Hepatocyte (in vitro differentiated cells): ENCODE measurements around the gene BAIAP3. TPM values are rescaled to one million over a fixed set of nuclear protein-coding genes. Genes with fewer than 3 reads are reported as not detected.

Experiments
- DNase-seq: peaks from one replicate; pipeline ENCODE4 v3.0.0-alpha.2; 2016; ENCODE audit warnings: low spot score
- H2AFZ ChIP-seq: fragments of 200-600 bp; sonication (generic); 2 replicates; pipeline ENCODE4 v1.6.0; 2016; ENCODE audit warnings: antibody characterized with exemption, mild to moderate bottlenecking
- H3K27ac ChIP-seq: fragments of 200-600 bp; sonication (generic); 2 replicates; pipeline ENCODE4 v1.5.1; 2016; ENCODE audit warnings: mild to moderate bottlenecking
- H3K27me3 ChIP-seq: fragments of 200-600 bp; sonication (generic); 2 replicates; pipeline ENCODE4 v1.6.1; 2016
- H3K36me3 ChIP-seq: fragments of 200-600 bp; sonication (generic); replicated peaks from 2 replicates; pipeline ENCODE4 v1.5.1; 2016; ENCODE audit warnings: low read depth; ENCODE audit not compliant: insufficient read depth
- H3K4me1 ChIP-seq: fragments of 200-600 bp; sonication (generic); 2 replicates; pipeline ENCODE4 v1.5.1; 2016; ENCODE audit warnings: mild to moderate bottlenecking, moderate library complexity; ENCODE audit not compliant: insufficient read depth
- H3K4me2 ChIP-seq: fragments of 200-600 bp; sonication (generic); 2 replicates; pipeline ENCODE4 v1.6.0; 2016
- H3K4me3 ChIP-seq: fragments of 200-600 bp; sonication (generic); 2 replicates; pipeline ENCODE4 v1.5.1; 2016; ENCODE audit warnings: mild to moderate bottlenecking
- H3K79me2 ChIP-seq: fragments of 200-600 bp; sonication (generic); 2 replicates; pipeline ENCODE4 v1.6.0; 2017; ENCODE audit warnings: mild to moderate bottlenecking
- H3K9me2 ChIP-seq: fragments of 200-600 bp; sonication (generic); replicated peaks from 2 replicates; pipeline ENCODE4 v1.6.0; 2017; ENCODE audit warnings: mild to moderate bottlenecking; ENCODE audit not compliant: insufficient read depth
- H3K9me3 ChIP-seq: fragments of 200-600 bp; sonication (generic); 2 replicates; pipeline ENCODE4 v1.5.1; 2016; ENCODE audit warnings: low read depth, mild to moderate bottlenecking
- H4K20me1 ChIP-seq: fragments of 200-600 bp; sonication (generic); 2 replicates; pipeline ENCODE4 v1.6.0; 2016; ENCODE audit warnings: mild to moderate bottlenecking; ENCODE audit not compliant: insufficient read depth, poor library complexity, severe bottlenecking
- CTCF ChIP-seq: fragments of 200-600 bp; sonication (generic); IDR thresholded peaks from 2 replicates; pipeline ENCODE4 v1.5.1; 2016; ENCODE audit warnings: antibody characterized with exemption, mild to moderate bottlenecking; ENCODE audit not compliant: poor library complexity
- EZH2 ChIP-seq: fragments of 200-600 bp; sonication (generic); IDR thresholded peaks from 2 replicates; pipeline ENCODE4 v1.6.1; 2016; ENCODE audit warnings: antibody characterized with exemption, mild to moderate bottlenecking, borderline replicate concordance
- EZH2phosphoT487 ChIP-seq: fragments of 200-600 bp; sonication (generic); IDR thresholded peaks from one replicate; pipeline ENCODE4 v1.6.1; 2018; ENCODE audit warnings: antibody characterized with exemption, mild to moderate bottlenecking, low read depth, moderate library complexity; ENCODE audit not compliant: unreplicated experiment, severe bottlenecking
- WGBS: methylation state at CpG from one replicate; pipeline ENCODE4 v1.1.6; 2016; ENCODE audit warnings: low lambda C conversion rate; ENCODE audit errors: missing lambda C conversion rate; 5-methylcytosine and 5-hydroxymethylcytosine counted together
- polyA plus RNA-seq: library from polyadenylated mRNA; unstranded; fragments of >200 nt; fragmentation: Nextera tagmentation; extraction: Ambion mirVana; gene quantifications from 2 replicates; pipeline ENCODE4 v1.2.1, GENCODE V29; 2016
- total RNA-seq: library from RNA; depleted of rRNA; stranded (reverse); fragments of >200 nt; gene quantifications from 2 replicates; pipeline ENCODE4 v1.2.3, GENCODE V29; 2014

Gene BAIAP3
- total and polyA plus RNA-seq, 2 experiments from 2014 or later = 2.4 to 3.0 TPM

- TF ChIP-seq EZH2phosphoT487 (no peak), CTCF (no peak), EZH2 (no peak)
- Histone ChIP-seq H3K27me3 (no peaks in the 10 kb centered on the region), H3K9me2 (no peaks in the 10 kb centered on the region), H3K4me1 (no peaks in the 10 kb centered on the region), H3K4me2 (no peak overlapping the region), H2AFZ (no peak overlapping the region), H3K79me2 (no peaks in the 10 kb centered on the region), H3K9me3 (no peaks in the 10 kb centered on the region), H3K36me3 (no peaks in the 10 kb centered on the region), H4K20me1 (peaks cover 9% of the 10 kb centered on the region), H3K4me3 (no peak overlapping the region), H3K27ac (no peak overlapping the region)
- WGBS = 92% methylated on average over 19 of the region's 27 CpGs
- DNase-seq = no peak
Observed at GRCh38 chr16:1367486-1368174, 34.2 kb downstream of the BAIAP3 start.

- TF ChIP-seq CTCF (no peak), EZH2 (no peak), EZH2phosphoT487 (no peak)
- Histone ChIP-seq H3K9me2 (no peaks in the 10 kb centered on the region), H3K79me2 (no peaks in the 10 kb centered on the region), H3K4me2 (no peak overlapping the region), H2AFZ (no peak overlapping the region), H3K4me3 (no peak overlapping the region), H3K27me3 (no peaks in the 10 kb centered on the region), H3K4me1 (no peaks in the 10 kb centered on the region), H3K9me3 (no peaks in the 10 kb centered on the region), H3K27ac (no peak overlapping the region), H4K20me1 (no peaks in the 10 kb centered on the region), H3K36me3 (no peaks in the 10 kb centered on the region)
- 96% methylated on average over 33 of the region's 33 CpGs for WGBS
- no peak for DNase-seq
Observed at GRCh38 chr16:1371054-1371978, 37.9 kb downstream of the BAIAP3 start.

- no peak for DNase-seq
- TF ChIP-seq EZH2phosphoT487 (no peak), EZH2 (no peak), CTCF (no peak)
- Histone ChIP-seq H3K9me2 (no peaks in the 10 kb centered on the region), H3K27me3 (no peaks in the 10 kb centered on the region), H3K27ac (no peak overlapping the region), H3K4me1 (no peaks in the 10 kb centered on the region), H3K36me3 (no peaks in the 10 kb centered on the region), H3K4me3 (no peak overlapping the region), H3K9me3 (no peaks in the 10 kb centered on the region), H4K20me1 (peaks cover 2% of the 10 kb centered on the region), H2AFZ (no peak overlapping the region), H3K79me2 (no peaks in the 10 kb centered on the region), H3K4me2 (no peak overlapping the region)
- WGBS = 97% methylated on average over 16 of the region's 21 CpGs
Observed at GRCh38 chr16:1372292-1372950, 39.0 kb downstream of the BAIAP3 start.
